B cell (primary cell): ENCODE measurements around the gene RNF11. TPM values are rescaled to one million over a fixed set of nuclear protein-coding genes. Genes with fewer than 3 reads are reported as not detected.

ENCODE experiments used
- ATAC-seq: fragments of 200-7000 bp; cut with Tn5 transposase; one replicate; pipeline ENCODE4 v1.10.0; 2021; ENCODE audit warnings: low read depth, mild to moderate bottlenecking, moderate number of reproducible peaks, moderate library complexity
- CTCF ChIA-PET: fragments of 350-600 bp; sonication (Branson Sonifier 250); formaldehyde crosslinking; loops from one replicate; lab custom pipeline; 2021; ENCODE audit warnings: antibody characterized with exemption, inconsistent platforms; lab: Charles Lee
- POLR2A ChIA-PET: fragments of 350-600 bp; sonication (Branson Sonifier 250); formaldehyde crosslinking; loops from one replicate; lab custom pipeline; 2021; ENCODE audit warnings: antibody characterized with exemption; lab: Charles Lee
- DNase-seq: peaks from one replicate; pipeline ENCODE4 v3.0.0; 2013
- H2AFZ ChIP-seq: 2 replicates; pipeline ENCODE4 v1.6.1; 2012; ENCODE audit warnings: mild to moderate bottlenecking, low read depth, low read length; ENCODE audit not compliant: insufficient read depth, poor library complexity, severe bottlenecking
- H3K27ac ChIP-seq, 2 donors: 1 replicate in 1 of 2; 2 replicates in 1 of 2; pipeline ENCODE4 v1.5.1; 2012 to 2013; ENCODE audit warnings: low read length in 2 of 2, mild to moderate bottlenecking in 2 of 2, moderate library complexity in 1 of 2
- H3K27me3 ChIP-seq, 4 experiments: fragments of 200-600 bp in 1 of 4; sonication (generic) in 1 of 4; replicated peaks in 1 of 4; 1 replicate in 2 of 4; 2 replicates in 2 of 4; pipeline versions ENCODE4 v1.6.1 to v1.7.0; 2013 to 2016; ENCODE audit warnings: low read length in 3 of 4, mild to moderate bottlenecking in 2 of 4, mixed read lengths in 1 of 4, moderate library complexity in 1 of 4; ENCODE audit not compliant: insufficient read depth in 4 of 4, control insufficient read depth in 3 of 4; ENCODE audit errors: control extremely low read depth in 1 of 4
- H3K36me3 ChIP-seq, 2 experiments: replicated peaks in 1 of 2; 1 replicate in 1 of 2; 2 replicates in 1 of 2; pipeline versions ENCODE4 v1.6.1 to v1.7.1; 2013; ENCODE audit warnings: low read length in 1 of 2; ENCODE audit not compliant: insufficient read depth in 2 of 2, control insufficient read depth in 1 of 2; ENCODE audit errors: control extremely low read depth in 1 of 2, extremely low read depth in 1 of 2
- H3K4me1 ChIP-seq, 2 donors: fragments of 200-600 bp in 1 of 2; sonication (generic) in 1 of 2; 1 replicate in 1 of 2; 2 replicates in 1 of 2; pipeline versions ENCODE4 v1.5.1 to v1.6.1; 2013 to 2017; ENCODE audit warnings: low read length in 2 of 2; ENCODE audit not compliant: control insufficient read depth in 2 of 2, insufficient read depth in 2 of 2
- H3K4me2 ChIP-seq: replicated peaks from 2 replicates; pipeline ENCODE3; 2012; ENCODE audit warnings: mild to moderate bottlenecking, low read depth, low read length; ENCODE audit not compliant: poor library complexity, severe bottlenecking
- H3K4me3 ChIP-seq, 5 experiments: fragments of 200-600 bp in 1 of 5; sonication (generic) in 1 of 5; 1 replicate in 3 of 5; 2 replicates in 2 of 5; pipeline versions ENCODE4 v1.5.1 to v1.7.0; 2011 to 2016; ENCODE audit warnings: low read length in 4 of 5, mild to moderate bottlenecking in 4 of 5, low read depth in 2 of 5, control low read depth in 1 of 5, moderate library complexity in 1 of 5; ENCODE audit not compliant: insufficient read depth in 1 of 5; ENCODE audit errors: control extremely low read depth in 1 of 5, extremely low read depth in 1 of 5
- H3K79me2 ChIP-seq: fragments of 200-600 bp; sonication (generic); one replicate; pipeline ENCODE4 v1.6.0; 2016; ENCODE audit warnings: low read length; ENCODE audit not compliant: control insufficient read depth, insufficient read depth
- H3K9ac ChIP-seq: fragments of 200-600 bp; sonication (generic); 2 replicates; pipeline ENCODE4 v1.6.1; 2017; ENCODE audit warnings: mild to moderate bottlenecking, low read length, moderate library complexity
- H3K9me3 ChIP-seq, 3 donors: one replicate each; pipeline versions ENCODE4 v1.6.1 to v1.7.1; 2013; ENCODE audit warnings: low read length in 2 of 3; ENCODE audit not compliant: control insufficient read depth in 2 of 3, insufficient read depth in 1 of 3; ENCODE audit errors: control extremely low read depth in 1 of 3
- H4K20me1 ChIP-seq: 2 replicates; pipeline ENCODE4 v1.6.0; 2012; ENCODE audit warnings: mild to moderate bottlenecking, low read length; ENCODE audit not compliant: insufficient read depth, control insufficient read depth, poor library complexity, severe bottlenecking
- H3K27ac Mint-ChIP-seq: one replicate; pipeline ENCODE4 v1.8.0; 2021; ENCODE audit warnings: mixed read lengths
- H3K27me3 Mint-ChIP-seq: one replicate; pipeline ENCODE4 v1.8.0; 2021; ENCODE audit warnings: mixed read lengths
- H3K4me1 Mint-ChIP-seq: one replicate; pipeline ENCODE4 v1.8.0; 2021; ENCODE audit warnings: mixed read lengths
- H3K4me3 Mint-ChIP-seq: one replicate; pipeline ENCODE4 v1.8.0; 2021; ENCODE audit warnings: mixed read lengths
- H3K9me3 Mint-ChIP-seq: one replicate; pipeline ENCODE4 v1.8.0; 2022; ENCODE audit warnings: mixed read lengths; ENCODE audit not compliant: insufficient read depth
- EZH2 ChIP-seq: IDR thresholded peaks from 2 replicates; pipeline ENCODE4 v1.6.1; 2012; ENCODE audit warnings: borderline replicate concordance, low read depth, mild to moderate bottlenecking, moderate library complexity, low read length; ENCODE audit not compliant: insufficient read depth, poor library complexity, severe bottlenecking
- WGBS: methylation state at CpG from one replicate; pipeline ENCODE4 v1.1.5; 2013; ENCODE audit warnings: missing lambda C conversion rate; ENCODE audit not compliant: insufficient coverage; 5-methylcytosine and 5-hydroxymethylcytosine counted together
- intact Hi-C: fragments of 100-400 bp; cut with micrococcal nuclease; formaldehyde crosslinking; loops from one replicate; pipeline ENCODE4 v1.10.0; 2022
- polyA plus RNA-seq: library from polyadenylated mRNA; depleted of rRNA; stranded (reverse); fragments of >200 nt; gene quantifications from 2 replicates; pipeline ENCODE4 v1.2.3, GENCODE V29; 2012
- total RNA-seq, 2 donors: library from RNA; stranded (reverse); fragments of 120-200 nt in 1 of 2; gene quantifications; 1 replicate in 1 of 2; 2 replicates in 1 of 2; pipeline versions ENCODE4 v1.2.3 to v1.2.4, GENCODE V29; 2013 to 2022
- TF ChIP-seq, protein P1 (sequence below): fragments of 200-600 bp; IDR thresholded peaks from one replicate; pipeline ENCODE4 v1.8.0; 2022; ENCODE audit warnings: antibody characterized with exemption, mild to moderate bottlenecking

Gene RNF11
- total and polyA plus RNA-seq, 2 donors (not counting 1 experiment from before 2014, with no cell fraction given) = 10.0 to 20.6 TPM

DNA sequence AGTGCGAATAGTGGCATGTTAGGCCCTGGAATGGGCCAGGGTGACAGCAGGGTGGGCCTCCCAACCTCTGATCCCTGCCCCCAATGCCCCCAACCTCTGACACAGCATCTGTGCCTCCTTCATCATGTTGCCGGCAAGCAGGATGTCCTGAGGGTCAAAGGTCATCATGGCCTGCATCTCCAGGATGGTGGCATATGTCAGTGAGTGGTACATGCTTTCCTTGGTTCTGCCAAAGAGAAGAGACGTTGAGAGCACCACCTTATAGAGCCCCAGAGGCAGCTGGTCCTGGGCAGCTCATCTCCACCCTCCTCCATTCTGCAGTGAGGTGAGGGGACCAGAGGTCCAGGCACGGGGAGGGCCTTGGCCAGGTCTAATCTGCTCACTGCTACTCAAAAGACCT, 76.6 kb downstream of the RNF11 start:
- Histone ChIP-seq H3K27ac (no peak overlapping the region), H3K4me3 (no peak overlapping the region), H3K79me2 (no peaks in the 10 kb centered on the region), H2AFZ (no peak overlapping the region), H3K4me1 (peaks cover 0 to 3% of the 10 kb centered on the region in 2 donors), H3K27me3 (no peaks in the 10 kb centered on the region), H3K9ac (no peak overlapping the region), H3K4me2 (no peak overlapping the region), H4K20me1 (no peaks in the 10 kb centered on the region), H3K9me3 (no peaks in the 10 kb centered on the region), H3K36me3 (no peaks in the 10 kb centered on the region)
- TF ChIP-seq, protein P1, sequence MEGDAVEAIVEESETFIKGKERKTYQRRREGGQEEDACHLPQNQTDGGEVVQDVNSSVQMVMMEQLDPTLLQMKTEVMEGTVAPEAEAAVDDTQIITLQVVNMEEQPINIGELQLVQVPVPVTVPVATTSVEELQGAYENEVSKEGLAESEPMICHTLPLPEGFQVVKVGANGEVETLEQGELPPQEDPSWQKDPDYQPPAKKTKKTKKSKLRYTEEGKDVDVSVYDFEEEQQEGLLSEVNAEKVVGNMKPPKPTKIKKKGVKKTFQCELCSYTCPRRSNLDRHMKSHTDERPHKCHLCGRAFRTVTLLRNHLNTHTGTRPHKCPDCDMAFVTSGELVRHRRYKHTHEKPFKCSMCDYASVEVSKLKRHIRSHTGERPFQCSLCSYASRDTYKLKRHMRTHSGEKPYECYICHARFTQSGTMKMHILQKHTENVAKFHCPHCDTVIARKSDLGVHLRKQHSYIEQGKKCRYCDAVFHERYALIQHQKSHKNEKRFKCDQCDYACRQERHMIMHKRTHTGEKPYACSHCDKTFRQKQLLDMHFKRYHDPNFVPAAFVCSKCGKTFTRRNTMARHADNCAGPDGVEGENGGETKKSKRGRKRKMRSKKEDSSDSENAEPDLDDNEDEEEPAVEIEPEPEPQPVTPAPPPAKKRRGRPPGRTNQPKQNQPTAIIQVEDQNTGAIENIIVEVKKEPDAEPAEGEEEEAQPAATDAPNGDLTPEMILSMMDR = no peak
- no peak for TF ChIP-seq EZH2
- Mint-ChIP-seq H3K4me1 (peaks cover 12% of the 10 kb centered on the region), H3K9me3 (no peaks in the 10 kb centered on the region), H3K27me3 (no peaks in the 10 kb centered on the region), H3K27ac (no peak overlapping the region), H3K4me3 (no peak overlapping the region)
- WGBS = 97% methylated on average over 3 of the region's 4 CpGs
- DNase-seq = no peak
- ChIA-PET CTCF (interaction anchor here (0.8 kb wide), 1 partner anchor 17 kb away, joined by 3 read pairs; no protein-coding TSS in a partner anchor), POLR2A (no interaction called here)
- ATAC-seq = no peak
- intact Hi-C loops = no loop called here

DNA sequence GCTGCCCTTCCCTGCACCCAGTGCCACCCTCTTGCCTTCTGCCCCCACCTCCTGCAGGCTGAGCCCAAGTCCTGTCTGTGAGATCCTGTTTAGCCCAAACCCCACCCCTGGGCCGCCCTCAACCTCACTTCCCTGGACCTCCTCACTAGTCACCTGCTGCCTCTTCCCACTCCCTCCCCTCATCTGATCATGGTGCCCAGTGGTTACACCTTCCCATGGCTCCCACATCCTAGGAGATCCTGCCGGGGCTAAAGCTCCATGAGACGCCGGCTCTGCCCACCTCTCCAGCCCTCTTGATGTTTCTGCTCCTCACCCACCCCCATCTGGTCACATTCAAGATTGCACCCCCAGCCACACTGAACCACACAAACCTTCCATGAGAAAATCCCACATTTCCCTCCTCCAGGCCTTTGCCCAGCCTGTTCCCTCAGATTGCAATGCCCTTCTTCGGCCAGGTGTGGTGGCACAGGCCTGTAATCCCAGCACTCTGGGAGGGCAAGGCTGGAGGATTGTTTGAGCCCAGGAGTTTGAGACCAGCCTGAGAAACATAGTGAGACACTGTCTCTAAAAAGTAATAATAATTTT, 77.3 kb downstream of the RNF11 start:
- CTCF ChIA-PET = no interaction called here
- H3K4me1 ChIP-seq = peaks cover 0 to 3% of the 10 kb centered on the region in 2 donors
- H4K20me1 ChIP-seq = no peaks in the 10 kb centered on the region
- no peaks in the 10 kb centered on the region for H3K9me3 ChIP-seq
- H3K4me3 Mint-ChIP-seq = no peak overlapping the region
- H3K4me3 ChIP-seq = no peak overlapping the region
- no peaks in the 10 kb centered on the region for H3K27me3 Mint-ChIP-seq
- no peak overlapping the region for H3K9ac ChIP-seq
- H3K36me3 ChIP-seq = no peaks in the 10 kb centered on the region
- WGBS = 98% methylated on average over 4 of the region's 5 CpGs
- H3K4me1 Mint-ChIP-seq = peaks cover 12% of the 10 kb centered on the region
- no peaks in the 10 kb centered on the region for H3K9me3 Mint-ChIP-seq
- TF ChIP-seq, protein P1 = no peak
- no peak for TF ChIP-seq EZH2
- no peak overlapping the region for H3K27ac ChIP-seq
- no peaks in the 10 kb centered on the region for H3K27me3 ChIP-seq
- no peak overlapping the region for H2AFZ ChIP-seq
- ATAC-seq (no peak), DNase-seq (no peak)
- POLR2A ChIA-PET = no interaction called here
- intact Hi-C loops = no loop called here
- no peak overlapping the region for H3K27ac Mint-ChIP-seq
- no peaks in the 10 kb centered on the region for H3K79me2 ChIP-seq
- no peak overlapping the region for H3K4me2 ChIP-seq
